ENCODE measurements around the gene RARA.
"Not testable (repeated sequence)": the region's sequence is repeated elsewhere in the genome, so short reads cannot be mapped to it uniquely, and the experiment has no call there.

RARA gene

GRCh38 chr17:40366076-40366860 is 57.3 kb downstream of the RARA start:
- TF ChIP-seq, protein P1, sequence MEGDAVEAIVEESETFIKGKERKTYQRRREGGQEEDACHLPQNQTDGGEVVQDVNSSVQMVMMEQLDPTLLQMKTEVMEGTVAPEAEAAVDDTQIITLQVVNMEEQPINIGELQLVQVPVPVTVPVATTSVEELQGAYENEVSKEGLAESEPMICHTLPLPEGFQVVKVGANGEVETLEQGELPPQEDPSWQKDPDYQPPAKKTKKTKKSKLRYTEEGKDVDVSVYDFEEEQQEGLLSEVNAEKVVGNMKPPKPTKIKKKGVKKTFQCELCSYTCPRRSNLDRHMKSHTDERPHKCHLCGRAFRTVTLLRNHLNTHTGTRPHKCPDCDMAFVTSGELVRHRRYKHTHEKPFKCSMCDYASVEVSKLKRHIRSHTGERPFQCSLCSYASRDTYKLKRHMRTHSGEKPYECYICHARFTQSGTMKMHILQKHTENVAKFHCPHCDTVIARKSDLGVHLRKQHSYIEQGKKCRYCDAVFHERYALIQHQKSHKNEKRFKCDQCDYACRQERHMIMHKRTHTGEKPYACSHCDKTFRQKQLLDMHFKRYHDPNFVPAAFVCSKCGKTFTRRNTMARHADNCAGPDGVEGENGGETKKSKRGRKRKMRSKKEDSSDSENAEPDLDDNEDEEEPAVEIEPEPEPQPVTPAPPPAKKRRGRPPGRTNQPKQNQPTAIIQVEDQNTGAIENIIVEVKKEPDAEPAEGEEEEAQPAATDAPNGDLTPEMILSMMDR (IDR thresholded peaks at IDR 0.05; ENCODE audit: low read depth, low read length) = no peak
- H3K4me3 ChIP-seq (ENCODE audit: low read depth, low read length) = no peak overlapping the region

DNA sequence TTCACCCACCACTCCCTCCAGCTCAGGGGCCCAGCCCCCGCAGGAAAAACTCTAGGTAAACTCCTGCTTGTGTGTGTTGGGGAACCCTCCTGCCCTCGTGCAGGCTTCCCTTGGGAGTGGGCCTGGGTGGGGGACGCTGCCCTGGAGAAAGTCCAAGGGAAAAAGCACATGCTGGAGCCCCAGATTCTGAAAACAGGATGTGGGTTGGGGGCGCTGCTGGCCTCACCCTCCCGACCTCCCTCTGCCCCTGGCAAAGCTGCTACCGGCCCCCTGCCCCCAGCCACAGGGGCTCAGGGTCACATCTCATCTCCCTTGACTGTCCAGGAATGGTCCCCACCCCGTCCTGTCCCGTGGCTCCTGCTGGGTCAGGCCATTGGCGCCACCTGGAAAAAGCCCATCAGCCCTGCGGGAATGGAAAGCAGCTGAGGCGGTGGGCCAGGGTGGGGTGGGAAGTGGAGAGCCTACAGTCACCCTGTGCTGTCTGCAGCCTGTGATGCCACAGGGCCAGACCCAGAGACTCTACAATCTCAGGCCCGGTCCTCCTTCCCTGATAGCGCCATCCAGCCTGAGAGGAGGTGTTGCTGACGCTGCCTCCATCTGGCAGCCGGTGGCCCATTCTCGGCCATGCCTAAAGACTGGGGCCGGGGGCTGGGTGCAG is 58.0 kb downstream of the RARA start:
- no peak overlapping the region for H3K4me3 ChIP-seq (ENCODE audit: low read depth, low read length)
- TF ChIP-seq, protein P1 (IDR thresholded peaks at IDR 0.05; ENCODE audit: low read depth, low read length) = no peak

GRCh38 chr17:40367728-40368127 is 58.7 kb downstream of the RARA start:
- not testable (repeated sequence) for H3K4me3 ChIP-seq (ENCODE audit: low read depth, low read length)

- TF ChIP-seq, protein P1 (IDR thresholded peaks at IDR 0.05; ENCODE audit: low read depth, low read length) = no peak
- H3K4me3 ChIP-seq (ENCODE audit: low read depth, low read length) = no peak overlapping the region
Observed at GRCh38 chr17:40369923-40370322, 60.9 kb downstream of the RARA start.

GRCh38 chr17:40371261-40371929 is 62.4 kb downstream of the RARA start:
- no peak overlapping the region for H3K4me3 ChIP-seq (ENCODE audit: low read depth, low read length)
- TF ChIP-seq, protein P1 (IDR thresholded peaks at IDR 0.05; ENCODE audit: low read depth, low read length) = no peak

DNA sequence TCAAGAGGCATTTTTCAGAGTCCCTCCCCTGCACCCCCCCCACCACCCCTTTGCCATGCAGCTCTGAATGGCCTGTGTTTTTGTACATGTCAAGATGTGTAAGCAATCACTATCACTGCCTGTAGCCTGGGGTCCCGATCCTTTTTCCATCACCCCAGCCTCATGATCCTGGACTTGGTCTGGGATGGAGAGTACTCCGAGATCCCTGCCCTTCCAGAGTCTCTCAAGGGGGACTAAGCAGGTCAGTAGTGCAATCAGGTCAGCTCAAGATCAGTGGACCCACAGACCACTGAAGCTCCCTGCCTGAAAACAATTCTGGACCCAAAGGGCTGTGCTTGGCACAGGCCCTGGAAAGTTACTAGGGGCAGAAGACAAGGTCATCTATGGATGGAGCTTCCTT is 63.1 kb downstream of the RARA start:
- TF ChIP-seq, protein P1 (IDR thresholded peaks at IDR 0.05; ENCODE audit: low read depth, low read length) = no peak
- no peak overlapping the region for H3K4me3 ChIP-seq (ENCODE audit: low read depth, low read length)

DNA sequence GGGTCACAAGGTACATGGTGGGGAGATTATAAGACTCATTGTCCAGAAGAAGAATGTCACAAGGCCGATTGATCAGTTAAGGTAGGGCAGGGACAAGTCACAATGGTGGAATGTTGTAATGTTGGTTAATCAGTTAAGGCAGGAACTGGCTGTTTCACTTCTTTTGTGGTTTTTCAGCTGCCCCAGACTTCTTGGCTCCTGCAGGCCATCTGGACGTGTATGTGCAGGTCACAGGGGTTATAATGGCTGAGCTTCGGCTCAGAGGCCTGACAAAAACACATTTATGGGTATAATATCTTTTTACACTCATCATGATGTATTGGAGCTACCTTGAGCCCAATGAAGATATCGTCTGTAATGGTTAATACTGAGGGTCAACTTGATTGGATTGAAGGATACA is 63.7 kb downstream of the RARA start:
- not testable (repeated sequence) for H3K4me3 ChIP-seq (ENCODE audit: low read depth, low read length)

DNA sequence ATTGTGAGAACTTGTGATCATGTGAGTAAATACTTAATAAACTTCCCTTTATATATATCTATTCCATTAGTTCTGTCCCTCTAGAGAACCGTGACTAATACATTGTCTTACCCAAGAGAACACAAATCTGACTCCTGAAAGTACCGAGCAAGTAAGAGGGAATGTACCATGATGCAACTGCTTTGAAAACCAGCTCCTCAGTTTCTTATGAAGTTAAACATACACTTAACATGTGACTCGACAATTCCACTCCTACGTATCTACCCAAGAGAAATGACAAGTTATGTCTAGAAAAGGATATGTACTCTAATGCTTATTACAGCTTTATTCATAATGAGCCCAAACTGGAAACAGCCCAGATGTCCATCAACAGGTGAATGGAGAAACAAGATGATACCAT is 64.3 kb downstream of the RARA start:
- TF ChIP-seq, protein P1 (IDR thresholded peaks at IDR 0.05; ENCODE audit: low read depth, low read length) = no peak
- H3K4me3 ChIP-seq (ENCODE audit: low read depth, low read length) = no peak overlapping the region

Measured in WI38 (cell line).